K562 (cell line): ENCODE measurements around the gene E2F2. TPM values are rescaled to one million over a fixed set of nuclear protein-coding genes. Genes with fewer than 3 reads are reported as not detected.

Experiments
- BMI1 ChIP-seq: fragments of 150-350 bp; IDR thresholded peaks from 2 replicates; pipeline ENCODE4 v1.6.1; 2014; ENCODE audit warnings: low read length
- BRD4 ChIP-seq: fragments of 200-600 bp; sonication (generic); IDR thresholded peaks from 2 replicates; pipeline ENCODE4 v1.6.1; 2017; ENCODE audit warnings: inconsistent platforms
- CBFA2T2 ChIP-seq: fragments of 450-650 bp; conservative IDR thresholded peaks from 2 replicates; pipeline ENCODE4 v1.6.1; 2017; ENCODE audit warnings: mild to moderate bottlenecking
- CBX2 ChIP-seq: fragments of 200-600 bp; sonication (generic); IDR thresholded peaks from one replicate; pipeline ENCODE4 v1.6.1; 2012; ENCODE audit warnings: mild to moderate bottlenecking, low read length, inconsistent platforms; ENCODE audit not compliant: insufficient read depth, poor library complexity, severe bottlenecking
- CEBPG ChIP-seq, 3 experiments: fragments of 200-800 bp in 1 of 3; sonication (Bioruptor generic) in 1 of 3; sonication (generic) in 1 of 3; formaldehyde crosslinking in 1 of 3; IDR thresholded peaks in 2 of 3; conservative IDR thresholded peaks in 1 of 3; 2 replicates each; pipeline versions ENCODE4 v1.6.1 to v1.8.0; 2016 to 2022; ENCODE audit warnings: missing compliant biosample characterization in 2 of 3, missing genetic modification characterization in 2 of 3, mild to moderate bottlenecking in 1 of 3, missing genetic modification reagents in 1 of 3
- CREM ChIP-seq: IDR thresholded peaks from 2 replicates; pipeline ENCODE4 v1.6.1; 2014; ENCODE audit warnings: antibody characterized with exemption, low read depth
- EZH2 ChIP-seq: IDR thresholded peaks from 2 replicates; pipeline ENCODE4 v1.6.1; 2012; ENCODE audit warnings: low read depth, mild to moderate bottlenecking, inconsistent platforms, low read length, borderline replicate concordance
- HCFC1 ChIP-seq: IDR thresholded peaks from 2 replicates; pipeline ENCODE4 v1.6.1; 2012; ENCODE audit warnings: low read depth, low read length, improper control_type of control experiment
- NR2F6 ChIP-seq: fragments of 450-650 bp; formaldehyde crosslinking; IDR thresholded peaks from 2 replicates; pipeline ENCODE4 v1.4.0; 2020; ENCODE audit warnings: mild to moderate bottlenecking
- RBM34 ChIP-seq: fragments of 200-400 bp; formaldehyde crosslinking; IDR thresholded peaks from 2 replicates; pipeline ENCODE4 v1.6.1; 2018; ENCODE audit warnings: low read length, borderline replicate concordance; ENCODE audit not compliant: insufficient read depth
- TCFL5 ChIP-seq: fragments of 250-450 bp; sonication (Bioruptor Pico); conservative IDR thresholded peaks from 2 replicates; pipeline ENCODE4 v1.6.1; 2021; ENCODE audit warnings: mild to moderate bottlenecking, moderate library complexity, matching md5 sums
- ZNF146 ChIP-seq: IDR thresholded peaks from one replicate; pipeline ENCODE4 v1.6.1; 2018; ENCODE audit warnings: missing compliant biosample characterization; ENCODE audit not compliant: unreplicated experiment
- ZNF24 ChIP-seq: fragments of 450-650 bp; IDR thresholded peaks from 2 replicates; pipeline ENCODE4 v1.6.1; 2016
- ZNF444 ChIP-seq: fragments of 250-450 bp; sonication (Bioruptor Pico); IDR thresholded peaks from 2 replicates; pipeline ENCODE4 v1.4.0; 2020; ENCODE audit warnings: mild to moderate bottlenecking, moderate library complexity
- ZNF764 ChIP-seq: fragments of 250-450 bp; sonication (Bioruptor Pico); IDR thresholded peaks from 2 replicates; pipeline ENCODE4 v1.4.0; 2020; ENCODE audit warnings: low read depth, mild to moderate bottlenecking, moderate library complexity
- polyA plus RNA-seq, 8 experiments: library from polyadenylated mRNA; depleted of rRNA in 4 of 8; stranded (reverse) in 5 of 8; unstranded in 3 of 8; fragments of >200 nt; fragmentation: Nextera tagmentation in 2 of 8; fragmentation: Illumina TruSeq in 1 of 8; extraction: Ambion mirVana in 2 of 8; extraction: Trizol in 1 of 8; gene quantifications; 2 replicates each; pipeline versions ENCODE4 v1.2.1 to v1.2.3, GENCODE V29; 2011 to 2014; ENCODE audit warnings: inconsistent platforms in 1 of 8, missing spikeins in 1 of 8
- total RNA-seq, 7 experiments: library from RNA; depleted of rRNA in 6 of 7; stranded (reverse); fragments of >200 nt in 6 of 7; fragmentation: Illumina TruSeq in 2 of 7; extraction: Trizol in 2 of 7; gene quantifications; 2 replicates each; pipeline versions ENCODE4 v1.2.1 to v1.2.3, GENCODE V29; 2011 to 2021; ENCODE audit warnings: low replicate concordance in 1 of 7
- TF ChIP-seq, protein P1 (sequence below): fragments of 450-650 bp; IDR thresholded peaks from 2 replicates; pipeline ENCODE4 v1.6.1; 2016; ENCODE audit warnings: low read depth
- TF ChIP-seq, protein P2 (sequence below), 3 experiments: fragments of 200-800 bp in 1 of 3; sonication (Bioruptor generic) in 1 of 3; sonication (generic) in 1 of 3; formaldehyde crosslinking in 1 of 3; IDR thresholded peaks; 2 replicates each; pipeline versions ENCODE4 v1.6.1 to v1.8.0; 2016 to 2022; ENCODE audit warnings: mild to moderate bottlenecking in 2 of 3, missing compliant biosample characterization in 2 of 3, missing genetic modification characterization in 2 of 3, missing genetic modification reagents in 1 of 3

The E2F2 gene
- total and polyA plus RNA-seq, 9 of the 15 experiments (the other 6 are each of a cell fraction or from before 2014, with no cell fraction given): 3.1 to 25.3 (median 11.4) TPM

DNA sequence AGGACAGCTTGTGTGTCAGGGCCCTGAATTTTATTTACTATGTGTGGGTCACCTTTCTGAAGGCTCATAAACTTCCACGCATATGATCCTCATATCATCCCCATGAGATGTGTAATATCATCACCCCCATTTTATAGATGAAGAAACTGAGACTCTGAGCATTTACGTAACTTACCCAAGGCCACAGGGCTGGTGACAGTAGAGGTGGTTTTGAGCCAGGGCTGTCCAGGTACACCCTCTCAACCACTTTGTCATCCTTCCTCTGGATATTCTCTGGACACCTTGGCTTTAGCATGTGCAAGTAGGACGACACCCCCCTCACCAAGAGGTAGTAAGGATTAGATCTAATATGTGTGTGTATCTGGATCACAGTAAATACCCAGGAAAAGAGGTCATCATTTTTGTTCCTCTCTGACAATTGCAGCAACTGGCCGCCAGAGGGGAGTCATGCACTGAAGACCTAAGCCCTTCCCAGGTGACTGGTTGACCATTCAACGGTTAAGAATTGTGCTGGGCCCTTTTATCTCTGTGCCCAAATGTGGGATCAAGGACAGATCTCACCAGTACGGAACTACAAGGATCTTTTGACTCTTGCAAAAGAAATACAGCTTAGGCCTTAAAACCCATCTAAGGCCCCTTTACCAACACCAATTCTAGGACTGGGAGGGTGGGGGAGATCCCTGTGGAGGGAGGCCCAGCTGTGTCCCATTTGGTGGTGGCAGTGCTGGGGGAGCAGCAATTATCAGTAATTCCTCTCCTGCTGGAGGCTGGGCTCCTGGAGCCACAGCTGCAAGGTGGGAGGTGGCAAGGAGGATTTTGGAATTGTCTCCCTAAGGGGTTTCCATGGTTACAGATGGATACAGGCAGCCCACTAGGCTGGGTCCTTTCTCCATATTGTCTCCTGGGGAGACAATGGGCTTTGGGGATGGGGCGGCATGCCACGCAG lies 13.7 kb upstream of the E2F2 start (continued):
- TF ChIP-seq NR2F6 (CRISPR knock-in tag): no peak
- TF ChIP-seq ZNF444 (CRISPR knock-in tag): no peak
- TF ChIP-seq CREM: 0 out of 2 replicates have a peak, but pooled peaks have one; percentile 14
- TF ChIP-seq EZH2: no peak
- TF ChIP-seq ZNF146 (CRISPR knock-in tag): no peak
- TF ChIP-seq HCFC1: no peak
- no peak for TF ChIP-seq TCFL5 (CRISPR knock-in tag)
- TF ChIP-seq ZNF764 (CRISPR knock-in tag): no peak
- 0 out of 2 replicates have a peak, but pooled peaks have one; percentile 17 for TF ChIP-seq CEBPG (CRISPR knock-in tag; IDR thresholded peaks at IDR 0.05)
- peak in 1 of 2 experiments; percentile 25; a peak in 1 of 4 replicates for TF ChIP-seq CEBPG (tag; conservative IDR thresholded peaks at IDR 0.05 in 1 of 2, IDR thresholded peaks at IDR 0.05 in 1 of 2)
- TF ChIP-seq CBFA2T2: no peak
- no peak for TF ChIP-seq CBX2
- TF ChIP-seq ZNF24: peak; percentile 43; the same call in 1 of the 2 replicates
- no peak for TF ChIP-seq RBM34
- TF ChIP-seq, protein P1, sequence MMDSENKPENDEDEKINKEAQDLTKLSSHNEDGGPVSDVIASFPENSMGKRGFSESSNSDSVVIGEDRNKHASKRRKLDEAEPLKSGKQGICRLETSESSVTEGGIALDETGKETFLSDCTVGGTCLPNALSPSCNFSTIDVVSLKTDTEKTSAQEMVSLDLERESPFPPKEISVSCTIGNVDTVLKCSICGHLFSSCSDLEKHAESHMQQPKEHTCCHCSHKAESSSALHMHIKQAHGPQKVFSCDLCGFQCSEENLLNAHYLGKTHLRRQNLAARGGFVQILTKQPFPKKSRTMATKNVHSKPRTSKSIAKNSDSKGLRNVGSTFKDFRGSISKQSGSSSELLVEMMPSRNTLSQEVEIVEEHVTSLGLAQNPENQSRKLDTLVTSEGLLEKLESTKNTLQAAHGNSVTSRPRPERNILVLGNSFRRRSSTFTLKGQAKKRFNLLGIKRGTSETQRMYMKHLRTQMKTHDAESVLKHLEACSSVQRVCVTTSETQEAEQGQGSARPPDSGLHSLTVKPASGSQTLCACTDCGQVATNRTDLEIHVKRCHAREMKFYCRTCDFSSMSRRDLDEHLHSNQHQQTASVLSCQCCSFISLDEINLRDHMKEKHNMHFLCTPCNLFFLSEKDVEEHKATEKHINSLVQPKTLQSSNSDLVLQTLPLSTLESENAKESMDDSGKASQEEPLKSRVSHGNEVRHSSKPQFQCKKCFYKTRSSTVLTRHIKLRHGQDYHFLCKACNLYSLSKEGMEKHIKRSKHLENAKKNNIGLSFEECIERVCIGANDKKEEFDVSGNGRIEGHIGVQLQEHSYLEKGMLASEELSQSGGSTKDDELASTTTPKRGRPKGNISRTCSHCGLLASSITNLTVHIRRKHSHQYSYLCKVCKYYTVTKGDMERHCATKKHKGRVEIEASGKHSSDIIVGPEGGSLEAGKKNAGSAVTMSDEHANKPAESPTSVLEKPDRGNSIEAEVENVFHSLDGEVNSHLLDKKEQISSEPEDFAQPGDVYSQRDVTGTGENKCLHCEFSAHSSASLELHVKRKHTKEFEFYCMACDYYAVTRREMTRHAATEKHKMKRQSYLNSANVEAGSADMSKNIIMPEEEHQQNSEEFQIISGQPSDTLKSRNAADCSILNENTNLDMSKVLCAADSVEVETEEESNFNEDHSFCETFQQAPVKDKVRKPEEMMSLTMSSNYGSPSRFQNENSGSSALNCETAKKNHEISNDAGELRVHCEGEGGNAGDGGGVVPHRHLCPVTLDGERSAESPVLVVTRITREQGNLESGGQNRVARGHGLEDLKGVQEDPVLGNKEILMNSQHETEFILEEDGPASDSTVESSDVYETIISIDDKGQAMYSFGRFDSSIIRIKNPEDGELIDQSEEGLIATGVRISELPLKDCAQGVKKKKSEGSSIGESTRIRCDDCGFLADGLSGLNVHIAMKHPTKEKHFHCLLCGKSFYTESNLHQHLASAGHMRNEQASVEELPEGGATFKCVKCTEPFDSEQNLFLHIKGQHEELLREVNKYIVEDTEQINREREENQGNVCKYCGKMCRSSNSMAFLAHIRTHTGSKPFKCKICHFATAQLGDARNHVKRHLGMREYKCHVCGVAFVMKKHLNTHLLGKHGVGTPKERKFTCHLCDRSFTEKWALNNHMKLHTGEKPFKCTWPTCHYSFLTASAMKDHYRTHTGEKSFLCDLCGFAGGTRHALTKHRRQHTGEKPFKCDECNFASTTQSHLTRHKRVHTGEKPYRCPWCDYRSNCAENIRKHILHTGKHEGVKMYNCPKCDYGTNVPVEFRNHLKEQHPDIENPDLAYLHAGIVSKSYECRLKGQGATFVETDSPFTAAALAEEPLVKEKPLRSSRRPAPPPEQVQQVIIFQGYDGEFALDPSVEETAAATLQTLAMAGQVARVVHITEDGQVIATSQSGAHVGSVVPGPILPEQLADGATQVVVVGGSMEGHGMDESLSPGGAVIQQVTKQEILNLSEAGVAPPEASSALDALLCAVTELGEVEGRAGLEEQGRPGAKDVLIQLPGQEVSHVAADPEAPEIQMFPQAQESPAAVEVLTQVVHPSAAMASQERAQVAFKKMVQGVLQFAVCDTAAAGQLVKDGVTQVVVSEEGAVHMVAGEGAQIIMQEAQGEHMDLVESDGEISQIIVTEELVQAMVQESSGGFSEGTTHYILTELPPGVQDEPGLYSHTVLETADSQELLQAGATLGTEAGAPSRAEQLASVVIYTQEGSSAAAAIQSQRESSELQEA: no peak
- TF ChIP-seq, protein P2, sequence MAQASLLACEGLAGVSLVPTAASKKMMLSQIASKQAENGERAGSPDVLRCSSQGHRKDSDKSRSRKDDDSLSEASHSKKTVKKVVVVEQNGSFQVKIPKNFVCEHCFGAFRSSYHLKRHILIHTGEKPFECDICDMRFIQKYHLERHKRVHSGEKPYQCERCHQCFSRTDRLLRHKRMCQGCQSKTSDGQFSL (CRISPR knock-in tag; IDR thresholded peaks at IDR 0.05): no peak
- TF ChIP-seq, protein P2 (tag; IDR thresholded peaks at IDR 0.05): no peak
- no peak for TF ChIP-seq BRD4
- no peak for TF ChIP-seq BMI1
